ENCODE results near the gene ANGPTL1.

ANGPTL1 gene

GRCh38 chr1:178870944-178871343 lies at the start of gene ANGPTL1:
ANGPTL1 (minus strand) TSS chr1:178871077; CDS start chr1:178865776, 5,301 bp downstream.
- no peak for FAIRE-seq

DNA sequence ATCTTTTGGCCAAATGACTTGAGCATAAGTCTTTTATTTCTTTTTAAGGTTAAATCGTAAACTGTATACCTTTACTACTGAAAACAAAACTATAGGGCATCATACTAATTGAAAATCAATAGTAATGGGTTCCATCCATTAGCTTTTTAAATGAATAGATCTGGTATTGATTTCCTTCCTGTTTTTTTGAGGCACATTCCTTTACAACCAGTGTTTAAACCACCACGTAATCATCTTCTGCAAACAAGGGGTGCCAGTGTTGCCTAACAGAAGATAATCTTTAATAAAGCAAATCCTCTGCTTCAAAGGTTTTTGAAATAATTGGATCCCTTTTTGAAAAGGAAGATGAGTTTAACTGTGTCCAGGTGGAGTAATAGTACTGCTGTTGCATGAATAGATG lies 48.7 kb upstream of the ANGPTL1 start:
- FAIRE-seq = no peak

GRCh38 chr1:178918955-178919354 lies 48.1 kb upstream of the ANGPTL1 start:
- no peak for FAIRE-seq

DNA sequence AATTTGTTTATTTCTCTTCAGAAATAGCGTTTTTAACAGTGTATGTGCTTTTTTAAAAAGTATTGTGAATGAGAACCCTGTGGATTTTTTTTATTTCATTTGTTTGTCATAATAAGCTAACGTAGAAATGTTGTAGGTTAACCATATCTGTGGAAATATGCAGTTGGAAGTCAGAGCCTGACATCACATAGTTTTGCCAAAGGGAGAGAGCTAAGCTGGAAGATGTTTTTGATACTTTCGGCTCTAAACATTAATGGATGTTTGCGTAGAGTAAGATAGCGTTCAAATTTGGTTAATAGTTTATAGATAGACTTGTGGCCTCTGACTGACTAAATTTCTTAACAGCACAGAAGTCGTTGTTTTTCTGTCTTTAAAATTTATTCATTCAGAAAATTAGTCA lies 47.4 kb upstream of the ANGPTL1 start:
- FAIRE-seq = no peak

GRCh38 chr1:178916448-178917174 lies 45.7 kb upstream of the ANGPTL1 start:
- FAIRE-seq = no peak

DNA sequence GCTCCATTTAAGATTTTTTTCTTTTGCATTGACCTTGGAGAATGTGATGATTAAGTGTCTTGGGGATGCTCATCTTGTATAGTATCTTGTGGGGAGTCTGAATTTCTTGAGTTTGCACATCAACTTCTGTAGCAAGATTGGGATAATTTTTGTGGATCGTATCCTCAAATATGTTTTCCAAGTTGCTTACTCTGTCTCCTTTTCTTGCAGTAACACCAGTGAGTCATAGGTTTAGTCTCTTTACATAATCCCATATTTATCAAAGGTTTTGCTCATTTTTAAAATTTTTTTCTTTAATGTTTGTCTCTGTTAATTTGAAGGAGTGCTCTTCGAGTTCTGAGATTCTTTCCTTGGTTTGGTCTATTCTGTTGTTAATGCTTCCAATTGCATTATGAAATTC lies 41.7 kb upstream of the ANGPTL1 start:
- FAIRE-seq = no peak

DNA sequence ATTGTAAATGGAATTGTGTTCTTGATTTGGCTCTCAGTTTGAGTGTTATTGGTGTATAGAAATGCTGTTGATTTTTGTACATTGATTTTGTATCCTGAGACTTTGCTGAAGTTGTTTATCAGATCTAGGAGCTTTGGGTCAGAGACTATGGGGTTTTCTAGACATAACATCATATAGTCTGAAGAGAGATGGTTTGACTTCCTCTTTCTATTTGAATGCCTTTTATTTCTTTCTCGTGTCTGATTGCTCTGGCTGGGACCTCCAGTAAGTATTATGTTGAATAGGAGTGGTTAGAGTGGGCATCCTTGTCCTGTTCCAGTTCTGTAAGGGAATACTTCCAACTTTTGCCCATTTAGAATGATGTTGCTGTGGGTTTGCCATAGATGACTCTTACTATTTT lies 39.1 kb upstream of the ANGPTL1 start:
- FAIRE-seq = no peak

- no peak for FAIRE-seq
Measured at GRCh38 chr1:178908358-178908757, 37.5 kb upstream of the ANGPTL1 start.

GRCh38 chr1:178901482-178902125 lies 30.7 kb upstream of the ANGPTL1 start:
- no peak for FAIRE-seq

GRCh38 chr1:178899402-178899801 lies 28.5 kb upstream of the ANGPTL1 start:
- peak; percentile 18 for FAIRE-seq

- no peak for FAIRE-seq
Measured at GRCh38 chr1:178898401-178898800, 27.5 kb upstream of the ANGPTL1 start.

GRCh38 chr1:178895928-178896327 lies 25.1 kb upstream of the ANGPTL1 start:
- FAIRE-seq = no peak

DNA sequence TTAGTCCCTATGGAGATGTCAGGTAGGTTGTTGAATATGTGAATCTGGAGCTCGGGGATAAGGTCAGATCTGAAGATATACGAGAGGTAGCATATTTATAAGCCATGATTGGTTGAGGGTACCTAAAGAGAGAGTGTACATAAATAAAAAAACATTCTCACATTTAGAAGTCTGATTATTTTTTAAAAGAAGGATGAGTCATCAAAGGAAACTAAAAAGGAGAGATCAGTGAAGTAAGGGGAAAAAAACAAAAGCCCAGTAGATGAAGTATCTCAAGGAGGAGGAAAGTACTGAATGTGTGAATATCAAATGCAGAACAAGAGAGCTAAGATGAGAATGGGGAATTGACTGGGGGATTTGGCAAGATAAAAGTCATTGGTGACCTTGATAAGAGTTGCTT lies 15.7 kb upstream of the ANGPTL1 start:
- FAIRE-seq = no peak

- FAIRE-seq = peak; percentile 5
Measured at GRCh38 chr1:178885869-178886268, 15.0 kb upstream of the ANGPTL1 start.

DNA sequence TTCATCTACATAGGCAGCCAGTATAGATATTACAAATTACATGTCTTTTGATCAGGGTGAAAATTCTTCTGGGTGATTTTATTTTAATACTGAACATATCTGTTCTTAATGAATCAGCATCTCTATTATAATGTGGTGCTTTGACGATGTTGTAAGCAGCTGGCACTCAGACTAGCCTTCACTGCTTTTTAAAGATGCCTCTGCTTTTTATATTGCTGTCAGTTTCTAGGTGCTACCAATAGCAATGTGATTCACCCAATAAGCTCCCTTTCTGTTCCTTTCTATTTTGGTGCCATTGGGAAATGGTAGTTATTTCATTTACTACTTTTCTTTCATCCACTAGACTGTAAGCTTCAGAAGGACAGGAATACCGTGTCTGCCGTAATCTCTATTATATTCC lies 11.1 kb upstream of the ANGPTL1 start:
- FAIRE-seq = no peak

GRCh38 chr1:178877896-178878295 lies 7.0 kb upstream of the ANGPTL1 start:
- FAIRE-seq = no peak

DNA sequence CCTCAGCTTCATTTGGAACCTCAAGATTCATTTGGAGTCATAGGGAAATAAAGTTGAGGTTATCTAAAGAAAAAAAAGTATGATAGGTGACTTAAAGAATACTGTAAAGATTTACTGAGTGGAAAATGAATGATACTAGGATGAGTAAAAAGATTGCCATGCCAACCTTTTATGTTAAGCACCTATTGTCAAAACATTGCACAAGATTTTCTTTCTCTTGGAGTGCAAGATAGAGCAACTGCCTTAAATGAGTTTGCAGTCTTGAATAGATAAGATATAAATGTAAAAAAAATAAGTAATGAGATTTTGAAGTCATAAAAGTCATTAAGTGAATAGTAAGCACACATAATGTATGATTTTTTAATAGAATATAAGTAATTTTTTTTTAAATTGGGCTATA lies 5.1 kb upstream of the ANGPTL1 start:
- no peak for FAIRE-seq

GRCh38 chr1:178874966-178875365 lies 4.1 kb upstream of the ANGPTL1 start:
- FAIRE-seq = no peak

DNA sequence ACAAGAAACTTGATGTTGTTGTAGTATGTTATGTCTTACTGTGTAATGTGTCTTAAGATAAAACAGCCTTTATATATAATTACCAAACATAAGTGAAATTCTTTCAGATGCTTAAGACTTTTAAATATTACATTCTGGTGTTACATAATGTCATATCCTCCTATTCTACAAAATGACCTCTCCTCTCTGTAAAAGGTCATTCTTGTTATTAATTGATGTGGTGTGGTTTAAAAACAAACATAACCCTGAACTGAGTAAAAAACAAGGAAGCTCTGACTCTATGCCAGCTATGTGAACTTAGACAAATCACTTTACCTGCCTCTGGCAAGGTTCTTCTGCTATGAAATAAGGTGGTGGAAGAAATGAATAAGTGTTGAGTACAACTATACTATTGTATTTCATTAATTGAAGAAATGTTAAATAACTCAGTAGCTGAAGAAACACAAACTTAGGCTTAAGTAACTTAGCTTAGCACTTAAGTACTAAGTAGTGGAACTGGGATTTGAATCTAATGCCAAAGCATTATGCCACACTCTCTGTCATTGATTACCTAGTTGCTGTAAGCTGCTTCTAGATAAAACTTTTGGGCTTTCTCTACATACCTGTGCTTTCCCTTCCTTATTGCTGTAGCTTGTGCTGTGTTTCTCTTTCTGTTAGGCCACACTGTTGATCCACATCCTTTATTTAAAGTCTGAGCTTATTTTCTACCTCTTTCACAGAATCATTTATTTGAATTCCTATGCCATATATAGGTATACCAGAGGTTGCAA lies 859 bp upstream of the ANGPTL1 start:
- FAIRE-seq = peak; percentile 41

GRCh38 chr1:178870221-178870620 lies 656 bp downstream of the ANGPTL1 start:
- peak; percentile 65 for FAIRE-seq

DNA sequence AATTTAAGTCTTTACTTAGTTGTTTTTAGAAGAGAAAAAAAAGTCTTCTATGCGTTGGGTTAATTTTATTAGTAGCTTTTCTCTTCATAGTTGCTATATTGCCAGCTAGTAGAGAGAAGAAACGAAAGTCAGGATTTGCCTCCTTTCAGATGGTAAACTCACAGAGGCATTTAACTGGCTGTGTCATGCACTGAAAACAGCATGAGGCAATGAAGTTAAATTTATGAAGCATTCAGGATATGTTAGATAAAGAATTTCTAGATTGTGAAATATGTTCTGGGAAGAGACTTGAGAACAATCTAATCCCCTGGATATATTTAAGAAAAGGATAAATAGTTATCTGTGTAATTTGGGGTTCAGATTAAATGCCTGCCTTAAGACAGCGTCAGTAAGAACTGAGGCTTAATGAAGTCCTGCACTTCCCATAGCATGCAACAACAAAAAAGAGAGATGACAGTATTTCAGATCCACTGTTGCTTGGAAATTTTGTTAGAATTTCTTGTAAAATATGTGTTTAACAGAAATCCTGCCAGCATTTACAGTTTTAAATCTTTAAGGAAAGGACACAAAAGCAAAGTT lies 1.7 kb downstream of the ANGPTL1 start:
- FAIRE-seq = no peak

DNA sequence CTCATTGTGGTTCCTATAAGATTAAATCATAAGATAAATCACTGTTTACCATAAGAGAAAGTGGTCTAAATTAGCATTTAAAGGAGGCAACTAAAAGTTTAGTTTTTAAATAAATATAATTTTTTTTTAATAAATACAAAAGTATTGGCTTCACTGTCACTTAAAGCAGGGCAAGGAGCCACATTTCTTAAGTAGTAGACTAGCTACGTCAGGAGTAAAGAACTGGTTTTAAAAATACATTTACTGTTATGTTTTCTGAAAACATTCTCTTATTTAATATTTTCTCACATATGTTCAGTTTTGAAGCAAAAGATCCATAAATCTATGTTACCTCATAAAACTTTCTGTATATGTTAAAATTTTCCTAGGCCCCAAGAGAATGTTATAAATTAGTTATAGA lies 2.2 kb downstream of the ANGPTL1 start:
- peak; percentile 66 for FAIRE-seq

DNA sequence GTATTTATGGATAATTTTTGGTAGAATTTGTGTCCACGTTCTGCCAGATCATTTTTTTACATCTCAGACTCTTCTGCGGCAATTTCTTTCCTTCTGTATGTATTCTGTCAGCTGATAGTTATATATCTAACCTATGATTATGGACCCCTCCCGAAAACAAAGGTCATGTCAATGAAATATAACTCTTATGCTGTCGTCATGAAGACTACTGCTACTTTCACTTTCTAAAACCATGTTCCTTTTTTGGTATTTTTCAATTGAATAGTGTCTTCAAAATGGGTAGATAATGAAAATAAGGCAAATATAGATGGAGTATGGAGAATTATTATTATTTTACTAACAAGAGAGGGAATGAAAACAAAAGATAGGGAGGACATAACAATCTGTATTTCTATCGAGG lies 3.2 kb downstream of the ANGPTL1 start:
- peak; percentile 82 for FAIRE-seq

Measured in colon (tissue), 2 donors.